ENCODE measurements around the gene MED26.

The MED26 gene

GRCh38 chr19:16525751-16526481 lies 102.1 kb downstream of the MED26 start:
- no peaks in the 10 kb centered on the region for H3K9me3 ChIP-seq (ENCODE audit: insufficient read depth, low read length, severe bottlenecking)
- DNase-seq (no peak), ATAC-seq (ENCODE audit: insufficient read depth, low read depth) (no peak)
- H4K20me1 ChIP-seq (ENCODE audit: insufficient read depth, low read length): peaks cover 67% of the 10 kb centered on the region
- no peaks in the 10 kb centered on the region for H3K27me3 ChIP-seq (ENCODE audit: insufficient read depth, low read length, poor library complexity)
- H3K4me2 ChIP-seq (ENCODE audit: insufficient read depth, low read length): no peak overlapping the region
- no peak overlapping the region for H2AFZ ChIP-seq (ENCODE audit: low read depth, low read length)
- H3K27ac ChIP-seq (ENCODE audit: low read length): no peak overlapping the region
- peaks cover 95% of the 10 kb centered on the region for H3K36me3 ChIP-seq (ENCODE audit: insufficient read depth, low read length)
- no peak overlapping the region for H3K4me3 ChIP-seq (ENCODE audit: low read depth in 1 of 2, low read length in 2 of 2)
- H3K4me1 ChIP-seq (ENCODE audit: insufficient read depth, low read length): no peaks in the 10 kb centered on the region
- TF ChIP-seq EZH2 (IDR thresholded peaks at IDR 0.05; ENCODE audit: borderline replicate concordance, low read depth, low read length, severe bottlenecking) (no peak), CTCF (IDR thresholded peaks at IDR 0.05; ENCODE audit: borderline replicate concordance, extremely low read depth, low read length, poor library complexity, severe bottlenecking) (no peak)
- H3K79me2 ChIP-seq (ENCODE audit: insufficient read depth, low read length): peaks cover 19% of the 10 kb centered on the region
- H3K9ac ChIP-seq (ENCODE audit: low read depth, low read length): no peak overlapping the region

GRCh38 chr19:16524991-16525734 lies 102.8 kb downstream of the MED26 start:
- H3K27ac ChIP-seq (ENCODE audit: low read length): no peak overlapping the region
- no peak overlapping the region for H3K4me2 ChIP-seq (ENCODE audit: insufficient read depth, low read length)
- no peaks in the 10 kb centered on the region for H3K4me1 ChIP-seq (ENCODE audit: insufficient read depth, low read length)
- peaks cover 68% of the 10 kb centered on the region for H4K20me1 ChIP-seq (ENCODE audit: insufficient read depth, low read length)
- no peak for ATAC-seq (ENCODE audit: insufficient read depth, low read depth)
- no peak overlapping the region for H2AFZ ChIP-seq (ENCODE audit: low read depth, low read length)
- H3K9ac ChIP-seq (ENCODE audit: low read depth, low read length): no peak overlapping the region
- TF ChIP-seq CTCF (IDR thresholded peaks at IDR 0.05; ENCODE audit: borderline replicate concordance, extremely low read depth, low read length, poor library complexity, severe bottlenecking) (no peak), EZH2 (IDR thresholded peaks at IDR 0.05; ENCODE audit: borderline replicate concordance, low read depth, low read length, severe bottlenecking) (no peak)
- H3K36me3 ChIP-seq (ENCODE audit: insufficient read depth, low read length): peaks cover 95% of the 10 kb centered on the region
- H3K27me3 ChIP-seq (ENCODE audit: insufficient read depth, low read length, poor library complexity): no peaks in the 10 kb centered on the region
- H3K9me3 ChIP-seq (ENCODE audit: insufficient read depth, low read length, severe bottlenecking): no peaks in the 10 kb centered on the region
- no peak overlapping the region for H3K4me3 ChIP-seq (ENCODE audit: low read depth in 1 of 2, low read length in 2 of 2)
- H3K79me2 ChIP-seq (ENCODE audit: insufficient read depth, low read length): peaks cover 17% of the 10 kb centered on the region
- no peak for DNase-seq
